Activated T-cell treated with anti-CD3 and anti-CD28 coated beads, Interleukin-2, amount 50 U/mL, for 4 hours (primary cell): ENCODE measurements around the gene PCDHGB2. TPM values are rescaled to one million over a fixed set of nuclear protein-coding genes. Genes with fewer than 3 reads are reported as not detected.
"Not testable (repeated sequence)": the region's sequence is repeated elsewhere in the genome, so short reads cannot be mapped to it uniquely, and the experiment has no call there.

Experiments used
- ATAC-seq, 2 donors: fragments of 200-7000 bp; cut with Tn5 transposase; one replicate each; pipeline ENCODE4 v1.10.0; 2021
- DNase-seq: peaks from one replicate; pipeline ENCODE4 v3.0.0-alpha.2; 2020
- H3K27me3 Mint-ChIP-seq: one replicate; pipeline ENCODE4 v1.8.0; 2021; ENCODE audit warnings: low read depth, mixed read lengths
- H3K36me3 Mint-ChIP-seq: one replicate; pipeline ENCODE4 v1.8.0; 2022; ENCODE audit warnings: mixed read lengths; ENCODE audit not compliant: insufficient read depth
- H3K4me1 Mint-ChIP-seq: one replicate; pipeline ENCODE4 v1.8.0; 2021; ENCODE audit warnings: low read depth, mixed read lengths
- H3K4me3 Mint-ChIP-seq: one replicate; pipeline ENCODE4 v1.8.0; 2021; ENCODE audit warnings: mild to moderate bottlenecking, moderate library complexity, mixed read lengths
- H3K9me3 Mint-ChIP-seq: one replicate; pipeline ENCODE4 v1.8.0; 2021; ENCODE audit warnings: mixed read lengths
- total RNA-seq, 3 donors: library from RNA; stranded (reverse); gene quantifications; one replicate each; pipeline ENCODE4 v1.2.1, GENCODE V29; 2021

Gene PCDHGB2
- total RNA-seq, 3 donors from 2014 or later = 0.13 to 0.43 (median 0.40) TPM

- no peaks in the 10 kb centered on the region for H3K4me1 Mint-ChIP-seq
- no peak within 1 kb of the TSS for H3K4me3 Mint-ChIP-seq
- H3K9me3 Mint-ChIP-seq = peaks cover 38% of the 10 kb centered on the region
Observed at GRCh38 chr5:141363952-141364660, 4.3 kb downstream of the PCDHGB2 start, which contains the start of gene PCDHGA5. Gene PCDHGA5, plus strand, starts transcription at chr5:141364162. Its CDS starts 169 bp downstream, at chr5:141364331.

GRCh38 chr5:141366016-141366896, 6.5 kb downstream of the PCDHGB2 start:
- ATAC-seq (no peak), DNase-seq (no peak)
- H3K27me3 Mint-ChIP-seq = peaks cover 85% of the 10 kb centered on the region
- no peak overlapping the region for H3K4me3 Mint-ChIP-seq
- H3K36me3 Mint-ChIP-seq = peaks cover 2% of the 10 kb centered on the region
- peaks cover 2% of the 10 kb centered on the region for H3K4me1 Mint-ChIP-seq
- peaks cover 27% of the 10 kb centered on the region for H3K9me3 Mint-ChIP-seq

More at GRCh38 chr5:141363952-141364660, 4.3 kb downstream of the PCDHGB2 start, which contains the start of gene PCDHGA5:
- Mint-ChIP-seq H3K27me3 (peaks cover 84% of the 10 kb centered on the region), H3K36me3 (peaks cover 3% of the 10 kb centered on the region)
- DNase-seq (no peak), ATAC-seq (no peak)

- ATAC-seq = peak; percentile 73 to 80
- Mint-ChIP-seq H3K36me3 (peaks cover 2% of the 10 kb centered on the region), H3K9me3 (peaks cover 26% of the 10 kb centered on the region), H3K27me3 (peaks cover 86% of the 10 kb centered on the region), H3K4me1 (peaks cover 2% of the 10 kb centered on the region), H3K4me3 (peak within 1 kb of the TSS; percentile 77)
- no peak for DNase-seq
Observed at GRCh38 chr5:141369994-141370848, 10.4 kb downstream of the PCDHGB2 start, which contains the start of gene PCDHGB3. Gene PCDHGB3, plus strand, starts transcription at chr5:141370242. Its CDS starts 153 bp downstream, at chr5:141370395.

GRCh38 chr5:141371572-141372475, 12.0 kb downstream of the PCDHGB2 start:
- DNase-seq (no peak), ATAC-seq (no peak)
- Mint-ChIP-seq H3K9me3 (peaks cover 23% of the 10 kb centered on the region), H3K36me3 (peaks cover 2% of the 10 kb centered on the region), H3K4me1 (peaks cover 2% of the 10 kb centered on the region), H3K4me3 (no peak overlapping the region), H3K27me3 (peaks cover 85% of the 10 kb centered on the region)

- Mint-ChIP-seq H3K27me3 (peaks cover 80% of the 10 kb centered on the region), H3K9me3 (peaks cover 27% of the 10 kb centered on the region), H3K4me1 (peaks cover 2% of the 10 kb centered on the region), H3K4me3 (peak within 1 kb of the TSS; percentile 19), H3K36me3 (peaks cover 2% of the 10 kb centered on the region)
- no peak for ATAC-seq
- no peak for DNase-seq
Observed at GRCh38 chr5:141373673-141374317, 14.0 kb downstream of the PCDHGB2 start, which contains the start of gene PCDHGA6. Gene PCDHGA6, plus strand, starts transcription at chr5:141373891. Its CDS starts 193 bp downstream, at chr5:141374084.

- no peak for ATAC-seq
- Mint-ChIP-seq H3K9me3 (peaks cover 30% of the 10 kb centered on the region), H3K4me3 (no peak overlapping the region), H3K36me3 (peaks cover 2% of the 10 kb centered on the region), H3K4me1 (peaks cover 2% of the 10 kb centered on the region), H3K27me3 (peaks cover 81% of the 10 kb centered on the region)
- no peak for DNase-seq
Observed at GRCh38 chr5:141374627-141375026, 14.8 kb downstream of the PCDHGB2 start.

GRCh38 chr5:141375444-141376155, 15.8 kb downstream of the PCDHGB2 start:
- Mint-ChIP-seq H3K27me3 (peaks cover 82% of the 10 kb centered on the region), H3K9me3 (peaks cover 30% of the 10 kb centered on the region)
- ATAC-seq, H3K36me3 Mint-ChIP-seq, H3K4me1 Mint-ChIP-seq, DNase-seq, H3K4me3 Mint-ChIP-seq: not testable (repeated sequence)

GRCh38 chr5:141382469-141383294, 22.9 kb downstream of the PCDHGB2 start, which contains the start of gene PCDHGA7:
Gene PCDHGA7, plus strand, starts transcription at chr5:141382742. Its CDS starts 158 bp downstream, at chr5:141382900.
- Mint-ChIP-seq H3K4me3 (peak within 1 kb of the TSS; percentile 74), H3K27me3 (peaks cover 75% of the 10 kb centered on the region), H3K4me1 (peaks cover 2% of the 10 kb centered on the region), H3K36me3 (peaks cover 2% of the 10 kb centered on the region), H3K9me3 (peaks cover 29% of the 10 kb centered on the region)
- DNase-seq (no peak), ATAC-seq (no peak)

- DNase-seq (no peak), ATAC-seq (no peak)
- peaks cover 30% of the 10 kb centered on the region for H3K9me3 Mint-ChIP-seq
- peaks cover 2% of the 10 kb centered on the region for H3K4me1 Mint-ChIP-seq
- peaks cover 76% of the 10 kb centered on the region for H3K27me3 Mint-ChIP-seq
- peaks cover 3% of the 10 kb centered on the region for H3K36me3 Mint-ChIP-seq
- H3K4me3 Mint-ChIP-seq = no peak overlapping the region
Observed at GRCh38 chr5:141383345-141383744, 23.6 kb downstream of the PCDHGB2 start.

- Mint-ChIP-seq H3K27me3 (peaks cover 77% of the 10 kb centered on the region), H3K36me3 (peaks cover 5% of the 10 kb centered on the region), H3K4me3 (no peak overlapping the region), H3K4me1 (peaks cover 2% of the 10 kb centered on the region), H3K9me3 (peaks cover 34% of the 10 kb centered on the region)
- ATAC-seq (no peak), DNase-seq (no peak)
Observed at GRCh38 chr5:141384471-141385267, 24.9 kb downstream of the PCDHGB2 start.
